ENCODE data around the gene KLF8.
"Not testable (repeated sequence)": the region's sequence is repeated elsewhere in the genome, so short reads cannot be mapped to it uniquely, and the experiment has no call there.

The KLF8 gene

DNA sequence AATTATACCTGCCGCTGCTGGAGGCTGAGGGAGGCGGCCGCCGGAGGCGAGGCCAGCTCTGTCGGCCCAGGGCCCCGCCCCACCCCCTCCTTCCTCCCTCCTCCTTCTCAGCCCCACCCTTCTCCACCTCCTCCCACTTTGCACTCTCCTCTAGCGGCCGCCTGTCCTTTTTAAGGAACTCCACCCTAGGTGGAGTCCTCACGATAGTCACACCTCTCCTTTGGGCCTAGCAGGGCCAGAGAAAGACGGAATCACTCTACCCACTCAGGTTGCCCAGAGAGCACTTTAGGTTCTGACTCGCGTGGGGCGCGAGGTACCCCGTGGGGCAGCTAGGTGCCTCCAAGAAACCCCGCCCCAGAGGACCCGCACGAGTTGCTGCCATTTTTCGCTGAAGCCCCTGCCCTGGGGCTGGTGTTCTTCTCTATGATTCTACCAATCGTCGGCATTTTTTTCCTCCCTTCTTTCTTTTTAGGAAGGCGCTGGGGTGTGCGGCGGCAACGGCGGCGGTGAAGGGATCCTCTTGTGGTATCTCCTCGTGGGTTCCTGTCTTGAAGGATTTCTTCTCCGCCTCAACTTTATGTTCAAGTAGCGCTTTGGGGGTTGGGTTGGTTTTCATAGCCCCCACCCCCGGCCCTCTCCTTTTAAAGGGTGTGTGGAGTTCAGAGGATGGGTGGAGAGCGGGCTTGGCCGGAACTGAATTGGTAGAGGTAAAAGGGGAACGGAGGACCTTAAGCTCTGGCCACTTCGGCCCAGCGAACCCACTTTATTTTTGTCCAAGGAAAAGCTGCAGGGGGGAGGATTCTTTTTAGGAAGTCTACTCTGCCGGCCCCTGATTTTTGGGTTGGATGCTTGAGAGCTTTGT is at the start of gene KLF8:
Gene KLF8 (plus strand): TSS at position 136 of the 862 bp plus-strand sequence. CDS start 979 bp downstream, outside the sequence.
- H3K9me3 ChIP-seq (ENCODE audit: control insufficient read depth, insufficient read depth, low read length), result no peaks in the 10 kb centered on the region
- H3K36me3 ChIP-seq (ENCODE audit: insufficient read depth, low read length), result no peaks in the 10 kb centered on the region
- peak within 1 kb of the TSS; percentile 82 for H3K9ac ChIP-seq (ENCODE audit: low read depth, low read length)
- H3K4me1 ChIP-seq (ENCODE audit: insufficient read depth, low read length), result peaks cover 10% of the 10 kb centered on the region

DNA sequence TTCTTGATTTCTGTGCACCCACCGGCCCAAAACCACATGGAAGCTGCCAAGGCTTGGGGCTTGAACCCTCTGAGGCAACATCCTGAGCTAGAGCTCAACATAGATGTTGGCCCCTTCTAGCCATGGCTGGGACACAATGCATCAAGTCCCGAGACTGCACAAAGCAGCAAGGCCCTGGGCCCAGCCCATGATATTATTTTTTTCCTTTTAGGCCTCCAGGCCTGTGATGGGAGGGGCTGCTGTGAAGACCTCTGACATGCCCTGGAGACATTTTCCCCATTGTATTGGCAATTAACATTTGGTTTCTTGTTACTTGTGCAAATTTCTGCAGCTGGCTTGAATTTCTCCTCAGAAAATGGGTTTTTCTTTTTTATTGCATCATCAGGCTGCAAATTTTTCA is 25.2 kb upstream of the KLF8 start:
- H3K9me3 ChIP-seq (ENCODE audit: control insufficient read depth, insufficient read depth, low read length); H3K4me1 ChIP-seq (ENCODE audit: insufficient read depth, low read length); H3K36me3 ChIP-seq (ENCODE audit: insufficient read depth, low read length): not testable (repeated sequence)

DNA sequence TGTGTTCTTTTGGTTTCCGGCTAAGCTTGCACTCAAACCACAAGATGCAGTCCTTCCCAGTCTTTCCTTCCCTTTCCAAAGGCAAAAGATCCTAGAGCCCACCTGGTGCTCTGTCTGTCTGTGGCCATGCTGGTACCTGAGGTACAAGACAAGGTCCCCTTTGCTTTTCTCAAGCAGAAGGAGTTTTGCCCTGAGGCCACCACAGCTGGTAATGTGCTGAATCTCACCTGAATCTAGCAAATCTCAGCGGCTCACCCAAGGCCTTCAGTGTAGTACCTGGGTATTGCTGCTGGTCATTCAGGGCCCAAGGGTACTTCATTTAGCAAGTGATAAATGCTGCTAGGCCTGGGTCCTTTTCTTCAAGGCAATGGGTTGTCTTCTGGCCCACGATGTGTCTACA is 20.5 kb upstream of the KLF8 start:
- H3K4me1 ChIP-seq (ENCODE audit: insufficient read depth, low read length), result no peaks in the 10 kb centered on the region
- H3K36me3 ChIP-seq (ENCODE audit: insufficient read depth, low read length), result no peaks in the 10 kb centered on the region
- H3K9ac ChIP-seq (ENCODE audit: low read depth, low read length), result no peak overlapping the region
- H3K9me3 ChIP-seq (ENCODE audit: control insufficient read depth, insufficient read depth, low read length), result no peaks in the 10 kb centered on the region; the same call in none of the 2 replicates

More for the DNA sequence above, 25.2 kb upstream of the KLF8 start:
- H3K9ac ChIP-seq (ENCODE audit: low read depth, low read length), result not testable (repeated sequence)

DNA sequence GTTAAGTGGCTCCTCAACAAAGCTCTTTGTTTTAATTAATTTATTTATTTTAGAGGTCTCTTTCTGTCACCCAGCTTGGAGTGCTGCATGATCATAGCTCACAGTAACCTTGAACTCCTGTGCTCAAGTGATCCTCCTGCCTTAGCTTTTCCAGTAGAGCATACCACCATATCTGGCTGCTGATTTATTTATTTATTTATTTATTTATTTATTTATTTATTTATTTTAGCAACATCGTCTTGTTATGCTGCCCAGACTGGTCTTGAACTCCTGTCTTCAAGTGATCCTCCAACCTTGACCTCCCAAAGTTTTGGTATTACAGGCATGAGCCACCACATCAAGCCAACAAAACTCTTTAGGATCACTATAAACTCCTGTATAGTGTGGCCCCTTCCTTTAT is 15.8 kb upstream of the KLF8 start:
- H3K9ac ChIP-seq (ENCODE audit: low read depth, low read length), result no peak overlapping the region
- H3K4me1 ChIP-seq (ENCODE audit: insufficient read depth, low read length), result no peaks in the 10 kb centered on the region
- no peaks in the 10 kb centered on the region; the same call in none of the 2 replicates for H3K9me3 ChIP-seq (ENCODE audit: control insufficient read depth, insufficient read depth, low read length)
- no peaks in the 10 kb centered on the region for H3K36me3 ChIP-seq (ENCODE audit: insufficient read depth, low read length)

DNA sequence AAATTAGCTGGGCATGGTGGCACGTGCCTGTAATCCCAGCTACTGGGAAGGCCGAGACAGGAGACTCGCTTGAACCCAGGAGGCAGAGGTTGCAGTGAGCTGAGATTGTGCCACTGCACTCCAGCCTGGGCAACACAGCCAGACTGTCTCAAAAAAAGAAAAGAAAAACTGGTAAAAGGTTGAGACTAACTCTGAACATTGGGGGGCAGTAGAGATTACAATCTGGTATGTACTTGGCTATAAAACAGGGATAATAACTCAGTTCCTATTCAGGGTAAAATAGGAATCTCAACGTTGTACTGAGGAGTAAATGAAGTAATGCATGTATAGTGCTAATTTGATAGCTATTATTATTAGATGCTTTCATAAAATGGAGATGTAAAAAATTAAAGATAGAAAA is 12.5 kb upstream of the KLF8 start:
- Histone ChIP-seq H3K36me3 (ENCODE audit: insufficient read depth, low read length) (no peaks in the 10 kb centered on the region), H3K9me3 (ENCODE audit: control insufficient read depth, insufficient read depth, low read length) (no peaks in the 10 kb centered on the region), H3K9ac (ENCODE audit: low read depth, low read length) (no peak overlapping the region), H3K4me1 (ENCODE audit: insufficient read depth, low read length) (no peaks in the 10 kb centered on the region)

DNA sequence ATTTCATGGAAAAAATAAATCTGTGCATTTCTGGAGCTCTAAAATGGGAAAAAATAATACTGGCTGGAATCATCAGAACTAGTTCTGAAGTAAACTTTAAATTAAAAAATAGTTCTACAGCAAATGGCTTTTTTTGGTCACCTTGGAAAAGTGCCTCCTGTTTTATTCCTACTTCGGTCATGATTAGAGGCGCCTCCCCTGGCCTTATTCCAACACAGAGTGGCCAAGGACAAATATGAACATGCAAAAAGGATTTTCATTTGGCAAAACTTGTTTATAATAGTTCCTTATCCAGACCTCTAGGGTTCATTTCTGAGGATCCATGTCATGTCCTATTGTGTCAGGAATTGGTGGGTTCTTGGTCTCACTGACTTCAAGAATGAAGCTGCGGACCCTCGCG is 11.1 kb upstream of the KLF8 start:
- Histone ChIP-seq H3K4me1 (ENCODE audit: insufficient read depth, low read length) (no peaks in the 10 kb centered on the region), H3K9ac (ENCODE audit: low read depth, low read length) (no peak overlapping the region), H3K36me3 (ENCODE audit: insufficient read depth, low read length) (no peaks in the 10 kb centered on the region), H3K9me3 (ENCODE audit: control insufficient read depth, insufficient read depth, low read length) (no peaks in the 10 kb centered on the region)

DNA sequence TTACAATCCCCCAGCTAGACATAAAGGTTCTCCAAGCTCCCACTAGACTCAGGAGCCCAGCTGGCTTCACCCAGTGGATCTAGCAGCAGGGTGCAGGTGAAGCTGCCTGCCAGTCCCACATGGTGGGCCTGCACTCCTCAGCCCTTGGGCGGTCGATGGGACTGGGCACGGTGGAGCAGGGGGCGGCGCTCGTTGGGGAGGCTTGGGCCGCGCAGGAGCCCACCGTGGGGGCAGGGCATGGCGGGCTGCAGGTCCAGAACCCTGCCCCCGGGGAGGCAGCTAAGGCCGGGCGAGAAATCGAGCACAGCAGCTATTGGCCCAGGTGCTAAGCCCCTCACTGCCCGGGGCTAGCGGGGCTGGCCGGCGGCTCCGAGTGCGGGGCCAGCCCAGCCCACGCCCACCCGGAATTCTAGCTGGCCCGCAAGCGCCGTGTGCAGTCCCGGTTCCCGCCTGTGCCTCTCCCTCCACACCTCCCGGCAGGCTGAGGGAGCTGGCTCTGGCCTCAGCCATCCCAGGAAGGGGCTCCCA is 9.6 kb upstream of the KLF8 start:
- 0 out of 2 replicates have a peak, but pooled peaks cover 3% of the 10 kb centered on the region for H3K4me1 ChIP-seq (ENCODE audit: insufficient read depth, low read length)
- H3K36me3 ChIP-seq (ENCODE audit: insufficient read depth, low read length), result no peaks in the 10 kb centered on the region
- H3K9me3 ChIP-seq (ENCODE audit: control insufficient read depth, insufficient read depth, low read length), result no peaks in the 10 kb centered on the region
- H3K9ac ChIP-seq (ENCODE audit: low read depth, low read length), result no peak overlapping the region

DNA sequence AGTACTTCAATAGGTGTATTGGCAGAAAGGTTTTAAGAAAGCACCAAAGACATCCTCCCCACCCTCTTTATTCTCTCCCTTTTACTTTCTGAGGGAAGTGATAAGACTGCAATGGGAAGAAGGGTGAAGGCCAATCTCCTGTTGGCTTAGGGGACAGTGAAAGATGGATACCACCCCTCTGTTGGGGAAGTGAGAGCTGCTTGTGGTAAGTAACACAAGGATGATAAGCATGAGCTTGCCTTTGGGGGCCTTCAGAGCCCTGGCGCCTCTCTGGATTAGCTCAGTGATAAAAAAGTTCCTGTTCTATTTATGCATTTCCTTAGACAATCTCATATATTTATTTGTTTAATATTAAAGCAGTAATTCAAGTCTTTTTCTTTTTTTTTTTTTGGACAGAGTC is 5.2 kb upstream of the KLF8 start:
- no peak overlapping the region for H3K9ac ChIP-seq (ENCODE audit: low read depth, low read length)
- no peaks in the 10 kb centered on the region for H3K9me3 ChIP-seq (ENCODE audit: control insufficient read depth, insufficient read depth, low read length)
- peaks cover 13% of the 10 kb centered on the region for H3K4me1 ChIP-seq (ENCODE audit: insufficient read depth, low read length)
- H3K36me3 ChIP-seq (ENCODE audit: insufficient read depth, low read length), result no peaks in the 10 kb centered on the region

DNA sequence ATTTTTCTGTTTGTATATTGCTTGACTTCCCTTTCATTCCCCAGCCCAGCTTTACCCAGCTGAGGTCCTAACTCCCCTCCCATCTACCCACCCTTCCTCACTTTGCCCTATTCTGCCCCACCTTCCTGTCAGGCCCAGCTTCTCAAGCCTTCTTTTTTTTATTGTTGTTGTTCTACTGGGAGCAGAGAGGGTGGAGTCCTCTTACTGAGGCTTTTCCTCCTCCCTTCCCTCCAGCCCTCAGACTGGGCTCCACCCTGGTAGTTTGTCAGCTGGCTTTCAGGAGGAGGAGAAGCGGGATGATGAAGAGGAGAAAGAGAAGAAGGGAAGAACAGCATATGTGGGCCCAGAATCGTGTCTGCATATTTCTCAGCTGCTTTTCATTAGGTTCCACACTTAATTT is 3.2 kb upstream of the KLF8 start:
- no peak overlapping the region for H3K9ac ChIP-seq (ENCODE audit: low read depth, low read length)
- peaks cover 13% of the 10 kb centered on the region for H3K4me1 ChIP-seq (ENCODE audit: insufficient read depth, low read length)
- no peaks in the 10 kb centered on the region for H3K36me3 ChIP-seq (ENCODE audit: insufficient read depth, low read length)
- no peaks in the 10 kb centered on the region for H3K9me3 ChIP-seq (ENCODE audit: control insufficient read depth, insufficient read depth, low read length)

DNA sequence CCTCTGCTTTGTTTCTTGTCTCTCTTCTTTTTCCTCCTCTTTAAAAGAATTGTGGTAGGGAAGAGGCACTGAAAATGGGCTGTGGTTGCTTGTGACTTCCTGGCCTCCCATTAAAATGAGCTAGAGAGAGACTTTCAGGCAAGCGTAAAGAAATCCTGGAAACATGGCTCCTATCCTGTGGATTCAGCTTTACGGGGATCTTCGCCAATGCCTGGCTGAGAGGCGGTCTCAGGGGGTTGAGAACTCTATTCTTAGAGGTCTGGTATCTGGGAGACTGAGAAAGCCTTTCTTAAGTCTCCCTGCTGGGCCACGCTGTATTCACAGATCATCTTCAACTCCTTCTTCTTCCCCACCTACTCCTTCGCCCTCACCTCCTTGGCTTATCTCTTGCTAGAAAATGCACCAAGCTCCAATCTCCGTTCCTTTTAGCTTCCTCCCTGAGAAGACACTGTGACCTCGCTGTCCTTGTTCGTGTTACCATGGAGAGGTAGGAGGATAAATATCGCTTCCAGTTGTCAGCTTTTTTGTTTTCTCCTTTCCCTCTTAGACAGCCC is 542 bp upstream of the KLF8 start:
- no peaks in the 10 kb centered on the region for H3K36me3 ChIP-seq (ENCODE audit: insufficient read depth, low read length)
- no peaks in the 10 kb centered on the region for H3K9me3 ChIP-seq (ENCODE audit: control insufficient read depth, insufficient read depth, low read length)
- peak overlapping the region; percentile 62; the same call in 1 of the 2 replicates for H3K9ac ChIP-seq (ENCODE audit: low read depth, low read length)
- peaks cover 13% of the 10 kb centered on the region for H3K4me1 ChIP-seq (ENCODE audit: insufficient read depth, low read length)

DNA sequence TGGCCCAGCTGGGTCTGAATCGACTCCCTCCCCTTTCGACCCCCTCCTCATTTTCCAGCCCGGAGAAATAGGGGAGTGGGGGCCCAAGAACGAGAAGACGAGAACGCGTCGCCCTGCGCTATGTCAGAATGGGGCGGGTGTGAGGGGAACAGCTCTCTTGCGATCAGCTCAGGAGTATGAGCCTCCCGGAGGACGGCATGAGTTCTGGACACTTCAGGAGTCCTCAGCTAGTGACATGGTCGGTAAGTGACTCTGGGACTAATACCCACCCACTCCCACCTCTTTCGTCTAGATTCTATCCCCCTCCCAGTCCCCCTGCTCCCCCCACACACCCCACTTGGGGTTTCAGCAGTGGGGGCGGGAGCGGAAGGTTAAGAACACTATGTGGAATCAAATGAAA is 944 bp downstream of the KLF8 start:
- Histone ChIP-seq H3K36me3 (ENCODE audit: insufficient read depth, low read length) (no peaks in the 10 kb centered on the region), H3K9me3 (ENCODE audit: control insufficient read depth, insufficient read depth, low read length) (no peaks in the 10 kb centered on the region), H3K4me1 (ENCODE audit: insufficient read depth, low read length) (peaks cover 10% of the 10 kb centered on the region), H3K9ac (ENCODE audit: low read depth, low read length) (peak overlapping the region; percentile 82)

DNA sequence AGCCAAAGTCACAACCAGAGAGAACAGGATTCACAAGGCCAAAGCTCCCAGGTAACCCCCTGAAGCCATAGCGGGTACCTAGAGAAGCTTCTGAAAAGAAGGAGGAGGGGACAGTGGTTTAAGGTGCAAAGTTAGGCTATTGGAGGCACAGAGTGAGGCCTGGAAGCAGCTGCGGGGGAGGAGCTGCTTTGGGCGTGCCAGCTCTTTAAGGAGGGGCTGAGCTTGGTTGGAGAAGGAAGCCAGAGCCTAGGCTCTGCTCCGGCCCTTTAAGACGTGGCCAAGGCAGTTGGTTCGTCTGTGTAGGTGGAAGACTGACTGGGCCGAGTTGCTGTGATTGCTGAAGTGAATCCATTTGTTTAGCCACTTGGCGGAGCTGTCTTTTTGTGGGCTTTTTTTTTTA is 1.5 kb downstream of the KLF8 start:
- Histone ChIP-seq H3K9me3 (ENCODE audit: control insufficient read depth, insufficient read depth, low read length) (no peaks in the 10 kb centered on the region), H3K4me1 (ENCODE audit: insufficient read depth, low read length) (peaks cover 7% of the 10 kb centered on the region), H3K36me3 (ENCODE audit: insufficient read depth, low read length) (no peaks in the 10 kb centered on the region), H3K9ac (ENCODE audit: low read depth, low read length) (peak overlapping the region; percentile 82; the same call in 1 of the 2 replicates)

DNA sequence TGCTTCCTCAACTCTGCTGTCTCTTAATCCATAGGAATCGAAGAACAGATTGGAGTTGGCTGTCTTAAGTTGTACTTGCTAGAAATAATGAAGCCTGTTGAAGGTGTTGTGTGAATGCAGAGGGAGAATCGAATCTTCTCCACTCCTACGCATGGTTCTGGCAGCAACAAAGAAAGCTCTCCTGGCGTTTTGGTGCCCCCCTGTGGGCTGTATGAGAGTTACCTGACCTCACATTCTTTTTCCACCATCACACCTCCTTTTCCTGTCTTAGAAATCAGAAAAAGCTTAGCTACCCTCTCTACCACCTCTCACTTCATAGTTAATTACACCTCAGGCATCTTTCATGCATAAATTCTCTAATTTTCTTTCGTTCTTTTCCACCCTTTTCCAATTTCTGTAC is 16.3 kb downstream of the KLF8 start:
- Histone ChIP-seq H3K36me3 (ENCODE audit: insufficient read depth, low read length) (no peaks in the 10 kb centered on the region), H3K9ac (ENCODE audit: low read depth, low read length) (no peak overlapping the region), H3K4me1 (ENCODE audit: insufficient read depth, low read length) (no peaks in the 10 kb centered on the region), H3K9me3 (ENCODE audit: control insufficient read depth, insufficient read depth, low read length) (no peaks in the 10 kb centered on the region)

DNA sequence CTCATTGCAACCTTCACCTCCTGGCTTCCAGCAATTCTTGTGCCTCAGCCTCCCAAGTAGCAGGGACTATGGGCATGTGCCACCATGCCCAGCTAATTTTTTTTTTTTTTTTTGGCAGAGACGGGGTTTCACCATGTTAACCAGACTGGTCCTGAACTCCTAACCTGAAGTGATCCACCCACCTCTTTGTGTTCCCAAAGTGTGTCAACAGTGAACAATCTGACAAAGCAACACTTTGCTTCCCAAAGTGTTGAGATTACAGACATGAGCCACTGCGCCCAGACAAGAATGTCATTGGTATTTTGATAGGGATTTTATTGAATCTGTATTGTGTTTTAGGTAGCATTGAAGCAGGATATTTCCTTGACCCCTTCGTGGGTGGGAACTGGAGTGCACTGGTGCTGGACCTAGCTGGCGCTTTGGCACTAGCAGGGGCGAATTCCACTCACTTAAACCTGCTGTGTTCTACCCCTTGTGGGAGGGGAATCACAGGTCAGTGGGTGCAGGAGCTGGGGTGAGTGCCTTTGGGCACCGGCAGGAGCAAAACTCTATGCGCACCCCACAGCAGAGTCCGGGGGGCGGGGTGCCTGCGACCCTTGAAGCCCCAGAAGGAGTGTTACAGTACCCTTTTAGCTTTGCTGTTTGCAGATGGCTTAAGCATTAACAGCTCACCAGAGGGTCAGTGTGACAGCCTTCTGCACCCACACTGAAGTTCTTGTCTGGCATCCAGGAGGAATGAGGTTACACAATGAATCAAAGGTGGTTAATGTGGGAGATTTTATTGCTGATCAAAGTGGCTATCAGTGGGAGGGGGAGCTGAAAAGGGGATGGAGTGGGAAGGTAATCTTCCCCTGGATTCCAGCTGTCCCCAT is 21.9 kb downstream of the KLF8 start:
- Histone ChIP-seq H3K9me3 (ENCODE audit: control insufficient read depth, insufficient read depth, low read length) (no peaks in the 10 kb centered on the region), H3K4me1 (ENCODE audit: insufficient read depth, low read length) (no peaks in the 10 kb centered on the region), H3K36me3 (ENCODE audit: insufficient read depth, low read length) (no peaks in the 10 kb centered on the region), H3K9ac (ENCODE audit: low read depth, low read length) (no peak overlapping the region)
